ENCODE results near the gene SNX14. TPM values are rescaled to one million over a fixed set of nuclear protein-coding genes. Genes with fewer than 3 reads are reported as not detected.

Gene SNX14
- total and polyA plus RNA-seq, 10 of the 15 experiments (the other 5 are each of a cell fraction or from before 2014, with no cell fraction given): 34.2 to 122 (median 51.0) TPM

GRCh38 chr6:85580878-85581267 is 12.8 kb downstream of the SNX14 start:
- H3K9me3 ChIP-seq (replicated peaks; ENCODE audit: control insufficient read depth, insufficient read depth, low read length): peaks cover 5% of the 10 kb centered on the region; the same call in 2 of the 3 replicates
- peaks cover 0 to 6% of the 10 kb centered on the region in 2 experiments; a peak in 3 of 4 replicates for H3K36me3 ChIP-seq (ENCODE audit: control insufficient read depth in 2 of 2, insufficient read depth in 2 of 2, low read length in 1 of 2)
- H3K4me3 ChIP-seq: no peak overlapping the region
- no peaks in the 10 kb centered on the region for H3K4me1 ChIP-seq (ENCODE audit: control insufficient read depth, insufficient read depth, low read length)
- no TSS peak for BruUV-seq (replicated peaks)
- ChIA-PET POLR2A (no interaction called here), RAD21 (ENCODE audit: unreplicated experiment) (no interaction called here), SMC1A (ENCODE audit: uncharacterized antibody, unreplicated experiment) (interaction anchor here (2.1 kb wide), 1 partner anchor 10 kb away, joined by 5 read pairs; no protein-coding TSS in a partner anchor), CTCF (no interaction called here)
- no peak for FAIRE-seq
- H3K9ac ChIP-seq (ENCODE audit: control insufficient read depth, insufficient read depth, low read length): no peak overlapping the region
- no peak overlapping the region for H2AFZ ChIP-seq (ENCODE audit: control insufficient read depth, low read depth, low read length)
- peak; percentile 86 for ATAC-seq
- H3K79me2 ChIP-seq (ENCODE audit: control insufficient read depth, insufficient read depth, low read length): peaks cover 13% of the 10 kb centered on the region
- TF ChIP-seq TCF12 (IDR thresholded peaks at IDR 0.05; ENCODE audit: low read depth, low read length) (no peak), TCF3 (IDR thresholded peaks at IDR 0.05; ENCODE audit: borderline replicate concordance, insufficient read depth, low read depth, low read length) (no peak), BCL11A (IDR thresholded peaks at IDR 0.05; ENCODE audit: low read depth, low read length) (no peak), RCOR1 (conservative IDR thresholded peaks at IDR 0.05; ENCODE audit: low read depth, low read length) (no peak), RUNX3 (IDR thresholded peaks at IDR 0.05; ENCODE audit: low read length) (peak; percentile 52; the same call in 1 of the 2 replicates), EED (IDR thresholded peaks at IDR 0.05; ENCODE audit: low read depth) (peak; percentile 50)
- TF ChIP-seq, protein P1, sequence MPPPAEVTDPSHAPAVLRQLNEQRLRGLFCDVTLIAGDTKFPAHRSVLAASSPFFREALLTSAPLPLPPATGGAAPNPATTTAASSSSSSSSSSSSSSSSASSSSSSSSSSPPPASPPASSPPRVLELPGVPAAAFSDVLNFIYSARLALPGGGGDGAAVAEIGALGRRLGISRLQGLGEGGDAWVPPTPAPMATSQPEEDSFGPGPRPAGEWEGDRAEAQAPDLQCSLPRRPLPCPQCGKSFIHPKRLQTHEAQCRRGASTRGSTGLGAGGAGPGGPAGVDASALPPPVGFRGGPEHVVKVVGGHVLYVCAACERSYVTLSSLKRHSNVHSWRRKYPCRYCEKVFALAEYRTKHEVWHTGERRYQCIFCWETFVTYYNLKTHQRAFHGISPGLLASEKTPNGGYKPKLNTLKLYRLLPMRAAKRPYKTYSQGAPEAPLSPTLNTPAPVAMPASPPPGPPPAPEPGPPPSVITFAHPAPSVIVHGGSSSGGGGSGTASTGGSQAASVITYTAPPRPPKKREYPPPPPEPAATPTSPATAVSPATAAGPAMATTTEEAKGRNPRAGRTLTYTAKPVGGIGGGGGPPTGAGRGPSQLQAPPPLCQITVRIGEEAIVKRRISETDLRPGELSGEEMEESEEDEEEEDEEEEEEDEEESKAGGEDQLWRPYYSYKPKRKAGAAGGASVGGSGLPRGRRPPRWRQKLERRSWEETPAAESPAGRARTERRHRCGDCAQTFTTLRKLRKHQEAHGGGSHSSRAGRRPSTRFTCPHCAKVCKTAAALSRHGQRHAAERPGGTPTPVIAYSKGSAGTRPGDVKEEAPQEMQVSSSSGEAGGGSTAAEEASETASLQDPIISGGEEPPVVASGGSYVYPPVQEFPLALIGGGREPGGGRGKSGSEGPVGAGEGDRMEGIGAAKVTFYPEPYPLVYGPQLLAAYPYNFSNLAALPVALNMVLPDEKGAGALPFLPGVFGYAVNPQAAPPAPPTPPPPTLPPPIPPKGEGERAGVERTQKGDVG (CRISPR knock-in tag; IDR thresholded peaks at IDR 0.05): no peak
- in situ Hi-C loops (cut with MboI) (no loop called here), intact Hi-C loops (cut with micrococcal nuclease; ENCODE audit: unreplicated experiment) (no loop called here)
- no peak overlapping the region for H3K27ac ChIP-seq (ENCODE audit: control insufficient read depth, insufficient read depth)
- H3K4me2 ChIP-seq (ENCODE audit: control insufficient read depth, insufficient read depth): no peak overlapping the region
- H3K27me3 ChIP-seq (replicated peaks in 1 of 2; ENCODE audit: control insufficient read depth in 2 of 2, insufficient read depth in 2 of 2, low read length in 1 of 2): no peaks in the 10 kb centered on the region
- DNase-seq (ENCODE audit: low read depth, low spot score): no peak
- no peaks in the 10 kb centered on the region for H4K20me1 ChIP-seq (ENCODE audit: control insufficient read depth, insufficient read depth)
- 5% methylated on average over 1 of the region's 1 CpG for WGBS (ENCODE audit: insufficient coverage, insufficient replicate concordance, low lambda C conversion rate, missing lambda C conversion rate)
